IMR-90 (cell line): Measurements from ENCODE around the gene EXOC1L. TPM values are rescaled to one million over a fixed set of nuclear protein-coding genes. Genes with fewer than 3 reads are reported as not detected.

Experiments
- ATAC-seq: fragments of 200-7000 bp; cut with Tn5 transposase; 2 replicates; pipeline ENCODE4 v1.9.1; 2020; ENCODE audit warnings: low read depth, mild to moderate bottlenecking, moderate library complexity
- BruUV-seq: library from RNA; stranded (reverse); fragments of 400-500 nt; replicated peaks from 2 replicates; lab custom pipeline; 2021; lab: Mats Ljungman, UMichigan
- CTCF ChIA-PET: fragments of 300-600 bp; formaldehyde crosslinking; extraction: SDS; loops from one replicate; lab custom pipeline; 2021; ENCODE audit warnings: antibody characterized with exemption; lab: Yijun Ruan, JAX
- POLR2A ChIA-PET: fragments of 300-600 bp; sonication (Branson Sonifier 250); formaldehyde crosslinking; loops from one replicate; lab custom pipeline; 2022; ENCODE audit warnings: antibody characterized with exemption; ENCODE audit not compliant: unreplicated experiment; lab: Charles Lee
- DNase-seq: peaks from one replicate; pipeline ENCODE4 v3.0.0; 2013
- H2AFZ ChIP-seq: replicated peaks from 2 replicates; pipeline ENCODE3; 2013; ENCODE audit warnings: low read length, mild to moderate bottlenecking; ENCODE audit not compliant: poor library complexity
- H2AK5ac ChIP-seq: 2 replicates; pipeline ENCODE4 v1.6.1; 2013; ENCODE audit warnings: low read depth, low read length, inconsistent platforms
- H2AK9ac ChIP-seq: replicated peaks from 2 replicates; pipeline ENCODE3; 2013; ENCODE audit warnings: mild to moderate bottlenecking, low read depth, low read length, moderate library complexity; ENCODE audit not compliant: poor library complexity
- H2BK120ac ChIP-seq: 2 replicates; pipeline ENCODE4 v1.6.1; 2013; ENCODE audit warnings: low read depth, low read length, inconsistent platforms
- H2BK15ac ChIP-seq: 3 replicates; pipeline ENCODE4 v1.6.1; 2013; ENCODE audit warnings: low read depth, low read length, inconsistent platforms
- H2BK20ac ChIP-seq: 2 replicates; pipeline ENCODE4 v1.6.1; 2013; ENCODE audit warnings: low read depth, mild to moderate bottlenecking, inconsistent platforms, low read length, moderate library complexity
- H2BK5ac ChIP-seq: 2 replicates; pipeline ENCODE4 v1.6.1; 2013; ENCODE audit warnings: mild to moderate bottlenecking, low read depth, low read length, inconsistent platforms; ENCODE audit not compliant: poor library complexity, severe bottlenecking
- H3K14ac ChIP-seq: replicated peaks from 2 replicates; pipeline ENCODE4 v1.6.1; 2013; ENCODE audit warnings: low read depth, low read length, inconsistent platforms
- H3K18ac ChIP-seq: 2 replicates; pipeline ENCODE4 v1.6.1; 2013; ENCODE audit warnings: low read depth, low read length, control low read depth
- H3K23ac ChIP-seq: 2 replicates; pipeline ENCODE4 v1.6.1; 2013; ENCODE audit warnings: low read depth, low read length, inconsistent platforms
- H3K27ac ChIP-seq: 2 replicates; pipeline ENCODE4 v1.5.1; 2013; ENCODE audit warnings: mild to moderate bottlenecking, control low read depth, low read length; ENCODE audit not compliant: insufficient read depth
- H3K27me3 ChIP-seq: 2 replicates; pipeline ENCODE4 v1.6.1; 2013; ENCODE audit warnings: low read length; ENCODE audit not compliant: control insufficient read depth, insufficient read depth
- H3K36me3 ChIP-seq: 2 replicates; pipeline ENCODE4 v1.6.1; 2013; ENCODE audit warnings: low read length, mixed read lengths; ENCODE audit not compliant: control insufficient read depth, insufficient read depth
- H3K4ac ChIP-seq: 2 replicates; pipeline ENCODE4 v1.6.1; 2013; ENCODE audit warnings: low read depth, low read length, inconsistent platforms
- H3K4me1 ChIP-seq: 2 replicates; pipeline ENCODE4 v1.6.1; 2013; ENCODE audit warnings: low read length, mixed read lengths; ENCODE audit not compliant: control insufficient read depth, insufficient read depth
- H3K4me2 ChIP-seq: 2 replicates; pipeline ENCODE4 v1.6.1; 2013; ENCODE audit warnings: low read depth, mild to moderate bottlenecking, control low read depth, low read length, moderate library complexity
- H3K4me3 ChIP-seq: 2 replicates; pipeline ENCODE4 v1.5.1; 2013; ENCODE audit warnings: low read depth, mild to moderate bottlenecking, control low read depth, low read length, moderate library complexity; ENCODE audit not compliant: insufficient read depth
- H3K56ac ChIP-seq: 2 replicates; pipeline ENCODE4 v1.6.1; 2013; ENCODE audit warnings: low read length, inconsistent platforms; ENCODE audit not compliant: insufficient read depth; ENCODE audit errors: extremely low read depth
- H3K79me1 ChIP-seq, 2 experiments: 2 replicates each; pipeline ENCODE4 v1.6.1; 2013; ENCODE audit warnings: low read length in 2 of 2, inconsistent platforms in 1 of 2, low read depth in 1 of 2
- H3K9ac ChIP-seq: 2 replicates; pipeline ENCODE4 v1.6.1; 2013; ENCODE audit warnings: low read depth, low read length, control low read depth
- H3K9me1 ChIP-seq: 2 replicates; pipeline ENCODE4 v1.6.1; 2013; ENCODE audit warnings: low read length, inconsistent platforms; ENCODE audit not compliant: insufficient read depth
- H3K9me3 ChIP-seq: 2 replicates; pipeline ENCODE4 v1.6.1; 2013; ENCODE audit warnings: low read length; ENCODE audit not compliant: control insufficient read depth, insufficient read depth
- H4K20me1 ChIP-seq: 2 replicates; pipeline ENCODE4 v1.6.1; 2013; ENCODE audit warnings: low read length, inconsistent platforms; ENCODE audit not compliant: insufficient read depth
- H4K5ac ChIP-seq: 2 replicates; pipeline ENCODE4 v1.6.1; 2013; ENCODE audit warnings: mild to moderate bottlenecking, low read depth, low read length, control low read depth
- H4K8ac ChIP-seq, 2 experiments: 2 replicates each; pipeline ENCODE4 v1.6.1; 2013; ENCODE audit warnings: low read depth in 2 of 2, low read length in 2 of 2, control low read depth in 1 of 2, inconsistent platforms in 1 of 2
- H4K91ac ChIP-seq: 2 replicates; pipeline ENCODE4 v1.6.1; 2013; ENCODE audit warnings: low read depth, low read length, inconsistent platforms; ENCODE audit not compliant: insufficient read depth
- CEBPB ChIP-seq: IDR thresholded peaks from 2 replicates; pipeline ENCODE4 v1.6.1; 2012; ENCODE audit warnings: low read depth, low read length, improper control_type of control experiment
- WGBS, 2 experiments: methylation state at CpG; one replicate each; pipeline versions ENCODE4 v1.1.5 to v1.1.7; 2013; ENCODE audit warnings: missing lambda C conversion rate in 2 of 2; ENCODE audit not compliant: insufficient read length in 1 of 2; ENCODE audit errors: extremely low coverage in 2 of 2; 5-methylcytosine and 5-hydroxymethylcytosine counted together
- dilution Hi-C: fragments of 300-500 bp; cut with HindIII; formaldehyde crosslinking; loops from one replicate; pipeline ENCODE4 v1.14.3; 2018; ENCODE audit warnings: low sequenced_read_pairs; ENCODE audit not compliant: unreplicated experiment
- in situ Hi-C: fragments of 300-500 bp; cut with MboI; formaldehyde crosslinking; loops from 3 replicates; pipeline ENCODE4 v1.14.3; 2019; ENCODE audit warnings: low sequenced_read_pairs, inconsistent platforms, mixed read lengths
- intact Hi-C: fragments of 100-400 bp; cut with micrococcal nuclease; formaldehyde crosslinking; loops from 2 replicates; pipeline ENCODE4 v1.10.0; 2022
- polyA plus RNA-seq, 3 experiments: library from polyadenylated mRNA; depleted of rRNA; stranded (reverse); fragments of >200 nt; gene quantifications; 2 replicates each; pipeline ENCODE4 v1.2.3, GENCODE V29; 2012; ENCODE audit warnings: low replicate concordance in 1 of 3
- total RNA-seq: library from RNA; depleted of rRNA; stranded (reverse); fragments of >200 nt; gene quantifications from 2 replicates; pipeline ENCODE4 v1.2.3, GENCODE V29; 2012
- TF ChIP-seq, protein P1 (sequence below): fragments of 150-350 bp; IDR thresholded peaks from 2 replicates; pipeline ENCODE4 v1.6.1; 2016; ENCODE audit warnings: low read depth, mild to moderate bottlenecking, low read length, moderate library complexity, borderline replicate concordance

Gene EXOC1L
- total and polyA plus RNA-seq, 2 of the 4 experiments (the other 2 are of a cell fraction), result not detected

GRCh38 chr4:55859711-55860110, 40.1 kb downstream of the EXOC1L start:
- Histone ChIP-seq H3K14ac (no peak overlapping the region), H2AFZ (no peak overlapping the region), H3K18ac (no peak overlapping the region), H3K9me3 (no peaks in the 10 kb centered on the region), H3K4me3 (no peak overlapping the region), H2AK9ac (no peak overlapping the region), H3K56ac (no peak overlapping the region), H4K5ac (no peak overlapping the region), H4K20me1 (no peaks in the 10 kb centered on the region), H3K36me3 (peaks cover 11% of the 10 kb centered on the region), H4K8ac (no peak overlapping the region), H3K9me1 (no peaks in the 10 kb centered on the region), H3K4me2 (no peak overlapping the region), H2BK20ac (no peak overlapping the region), H3K4me1 (no peaks in the 10 kb centered on the region), H2BK5ac (no peak overlapping the region), H2BK15ac (no peak overlapping the region), H3K9ac (no peak overlapping the region), H4K91ac (no peak overlapping the region), H3K79me1 (peaks cover 12 to 34% of the 10 kb centered on the region in 2 experiments), H2AK5ac (no peak overlapping the region), H3K23ac (no peak overlapping the region), H2BK120ac (no peak overlapping the region), H3K27ac (no peak overlapping the region), H3K4ac (no peak overlapping the region), H3K27me3 (no peaks in the 10 kb centered on the region)
- ATAC-seq (peak; percentile 62), DNase-seq (peak; percentile 22)
- no CpG with 5 or more reads among the region's 2 CpGs for WGBS, 2 experiments
- POLR2A ChIA-PET, result no interaction called here
- in situ Hi-C loops (loop anchor here (10.0 to 25.0 kb wide), 2 partner anchors 447 to 515 kb away; partner anchors contain the start of gene SRD5A3), intact Hi-C loops (no loop called here), dilution Hi-C loops (no loop called here)
- TF ChIP-seq CEBPB, result 0 out of 2 replicates have a peak, but pooled peaks have one; percentile 7
- TF ChIP-seq, protein P1, sequence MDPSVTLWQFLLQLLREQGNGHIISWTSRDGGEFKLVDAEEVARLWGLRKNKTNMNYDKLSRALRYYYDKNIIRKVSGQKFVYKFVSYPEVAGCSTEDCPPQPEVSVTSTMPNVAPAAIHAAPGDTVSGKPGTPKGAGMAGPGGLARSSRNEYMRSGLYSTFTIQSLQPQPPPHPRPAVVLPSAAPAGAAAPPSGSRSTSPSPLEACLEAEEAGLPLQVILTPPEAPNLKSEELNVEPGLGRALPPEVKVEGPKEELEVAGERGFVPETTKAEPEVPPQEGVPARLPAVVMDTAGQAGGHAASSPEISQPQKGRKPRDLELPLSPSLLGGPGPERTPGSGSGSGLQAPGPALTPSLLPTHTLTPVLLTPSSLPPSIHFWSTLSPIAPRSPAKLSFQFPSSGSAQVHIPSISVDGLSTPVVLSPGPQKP, result no peak
- BruUV-seq, result no TSS peak
- CTCF ChIA-PET, result no interaction called here
